Left cardiac atrium (tissue), 4 donors: ENCODE results near the gene GMPPA. TPM values are rescaled to one million over a fixed set of nuclear protein-coding genes. Genes with fewer than 3 reads are reported as not detected.

Experiments
- ATAC-seq, 2 donors: fragments of 200-7000 bp; cut with Tn5 transposase; one replicate each; pipeline ENCODE4 v1.9.1; 2020; ENCODE audit warnings: mild to moderate bottlenecking in 2 of 2, moderate library complexity in 2 of 2
- DNase-seq: peaks from one replicate; pipeline ENCODE4 v3.0.0-alpha.2; 2020
- intact Hi-C, 2 donors: fragments of 100-400 bp; cut with DNase I; formaldehyde crosslinking; loops; one replicate each; pipeline versions ENCODE4 v1.14.1 to v1.15.1; 2022 to 2023
- total RNA-seq, 2 donors: library from RNA; stranded (reverse); fragmentation: NEBNext Ultra II Directional; extraction: Animal tissue kit (Norgen Biotek cat#: 25700); gene quantifications; one replicate each; pipeline ENCODE4 v1.2.1, GENCODE V29; 2021
- donor health status: DM: no; HTN: yes; CAD: no.
- donor health status: DM: no; HTN: yes; CAD: no; lungs with severe emphysema.
- donor health status: DM: yes; HTN: yes; CAD: no.
- donor health status: Dilated cardiomyopathy.

The GMPPA gene
- total RNA-seq, 2 donors from 2014 or later = 29.0 to 30.0 TPM

GRCh38 chr2:219480004-219480403 is 18.7 kb upstream of the GMPPA start:
- ATAC-seq (no peak), DNase-seq (no peak)
- intact Hi-C loops = no loop called here

DNA sequence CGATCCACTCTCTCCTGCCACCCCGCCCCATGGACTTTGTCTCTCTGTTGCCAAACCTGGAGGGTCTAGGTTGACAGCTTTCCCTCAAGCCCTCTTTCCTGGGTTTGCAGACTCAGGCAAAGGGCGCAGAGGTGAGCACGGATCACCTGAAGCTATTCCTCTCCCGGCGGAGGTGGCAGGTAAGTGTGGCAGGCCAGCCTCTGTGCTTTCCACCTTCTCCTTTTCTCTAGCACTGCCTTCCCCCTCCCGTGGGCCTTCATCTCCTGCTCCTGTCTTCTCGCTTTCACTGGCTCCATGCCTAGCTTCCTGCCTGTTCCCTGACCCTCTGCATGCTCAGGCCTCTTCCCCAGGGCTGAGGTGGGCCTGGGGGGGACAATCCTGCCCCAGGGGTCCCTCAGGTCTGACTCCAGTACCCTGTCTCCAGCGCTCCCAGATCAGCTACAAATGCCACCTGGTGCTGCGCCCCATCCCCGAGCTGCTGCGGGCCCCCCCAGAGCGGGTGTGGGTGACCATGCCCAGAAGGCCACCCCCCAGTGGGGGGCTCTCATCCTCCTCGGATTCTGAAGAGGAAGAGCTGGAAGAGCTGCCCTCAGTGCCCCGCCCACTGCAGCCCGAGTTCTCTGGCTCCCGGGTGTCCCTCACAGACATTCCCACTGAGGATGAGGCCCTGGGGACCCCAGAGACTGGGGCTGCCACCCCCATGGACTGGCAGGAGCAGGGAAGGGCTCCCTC is 15.9 kb upstream of the GMPPA start:
- intact Hi-C loops = no loop called here
- DNase-seq = no peak
- ATAC-seq = no peak

- intact Hi-C loops = no loop called here
- no peak for DNase-seq
- peak; percentile 6 to 20 for ATAC-seq
Measured at GRCh38 chr2:219483451-219484342, 15.0 kb upstream of the GMPPA start.

GRCh38 chr2:219484343-219485200 is 14.1 kb upstream of the GMPPA start:
- no peak for DNase-seq
- intact Hi-C loops = no loop called here
- ATAC-seq = peak; percentile 4 to 66

DNA sequence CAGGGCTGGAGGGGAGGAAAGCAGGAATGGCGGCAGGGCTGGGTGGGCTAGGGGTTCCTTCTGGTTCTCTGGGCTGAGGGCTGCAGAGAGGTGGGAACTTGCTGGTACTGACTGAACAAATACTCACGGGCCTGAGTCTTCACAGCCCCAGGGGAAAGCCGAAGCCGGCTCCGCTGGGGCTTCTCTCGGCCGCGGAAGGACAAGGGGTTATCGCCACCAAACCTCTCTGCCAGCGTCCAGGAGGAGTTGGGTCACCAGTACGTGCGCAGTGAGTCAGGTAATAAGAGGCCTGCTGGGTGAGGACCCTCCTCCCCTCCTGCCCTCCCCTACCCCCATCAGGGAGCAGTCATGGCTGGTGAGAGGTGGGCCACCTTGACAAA is 13.5 kb upstream of the GMPPA start:
- ATAC-seq = no peak
- no peak for DNase-seq
- intact Hi-C loops = no loop called here

DNA sequence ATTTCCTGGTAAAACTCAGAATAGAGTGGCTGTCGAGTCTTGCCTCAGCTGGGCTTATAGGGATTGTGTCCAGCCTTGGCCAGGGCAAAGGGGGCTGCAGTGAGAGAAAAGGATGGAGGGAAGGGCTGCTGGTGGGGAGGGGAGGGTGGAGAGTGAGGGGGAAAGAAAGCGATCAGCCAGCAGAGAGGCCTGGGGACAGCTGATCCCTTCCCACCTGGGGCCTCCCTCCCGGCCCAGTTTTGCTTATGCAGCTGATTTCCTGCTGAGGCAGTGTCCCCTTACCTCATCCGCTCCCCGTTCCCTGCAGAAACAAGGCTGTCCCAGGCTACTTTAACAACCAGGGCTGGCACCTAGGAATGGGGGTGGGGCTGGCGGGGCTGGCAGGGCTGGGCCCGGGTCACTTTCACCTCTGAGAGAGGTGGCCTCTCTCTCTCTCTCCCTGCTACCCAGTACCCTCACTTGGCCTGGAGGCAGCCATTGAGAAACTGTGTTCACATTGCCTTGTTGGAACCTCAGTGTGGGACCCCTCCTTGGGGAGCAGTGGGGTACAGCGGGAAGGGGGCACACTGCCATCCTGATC is 12.2 kb upstream of the GMPPA start:
- intact Hi-C loops = no loop called here
- no peak for DNase-seq
- no peak for ATAC-seq

DNA sequence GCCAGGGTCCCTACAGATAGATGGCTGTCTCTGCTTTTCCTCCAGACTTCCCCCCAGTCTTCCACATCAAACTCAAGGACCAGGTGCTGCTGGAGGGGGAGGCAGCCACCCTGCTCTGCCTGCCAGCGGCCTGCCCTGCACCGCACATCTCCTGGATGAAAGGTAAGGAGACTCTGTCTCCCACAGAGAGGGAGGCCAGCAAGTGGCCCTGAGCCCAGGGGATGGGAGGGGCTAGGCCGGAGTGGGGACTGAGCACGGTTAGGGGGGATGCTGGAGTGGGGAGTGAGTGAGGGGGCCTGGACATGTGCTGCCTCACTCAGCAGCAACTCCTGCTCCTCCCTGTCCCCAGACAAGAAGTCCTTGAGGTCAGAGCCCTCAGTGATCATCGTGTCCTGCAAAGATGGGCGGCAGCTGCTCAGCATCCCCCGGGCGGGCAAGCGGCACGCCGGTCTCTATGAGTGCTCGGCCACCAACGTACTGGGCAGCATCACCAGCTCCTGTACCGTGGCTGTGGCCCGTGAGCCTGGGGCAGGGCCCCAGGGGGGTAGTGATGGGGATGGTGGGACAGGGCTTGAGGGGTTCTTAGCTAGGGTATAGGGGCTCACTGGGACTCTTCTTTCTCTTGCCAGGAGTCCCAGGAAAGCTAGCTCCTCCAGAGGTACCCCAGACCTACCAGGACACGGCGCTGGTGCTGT is 10.4 kb upstream of the GMPPA start:
- intact Hi-C loops = no loop called here
- DNase-seq = no peak
- no peak for ATAC-seq

- no peak for ATAC-seq
- no peak for DNase-seq
- intact Hi-C loops = no loop called here
Measured at GRCh38 chr2:219488844-219489194, 9.9 kb upstream of the GMPPA start.

DNA sequence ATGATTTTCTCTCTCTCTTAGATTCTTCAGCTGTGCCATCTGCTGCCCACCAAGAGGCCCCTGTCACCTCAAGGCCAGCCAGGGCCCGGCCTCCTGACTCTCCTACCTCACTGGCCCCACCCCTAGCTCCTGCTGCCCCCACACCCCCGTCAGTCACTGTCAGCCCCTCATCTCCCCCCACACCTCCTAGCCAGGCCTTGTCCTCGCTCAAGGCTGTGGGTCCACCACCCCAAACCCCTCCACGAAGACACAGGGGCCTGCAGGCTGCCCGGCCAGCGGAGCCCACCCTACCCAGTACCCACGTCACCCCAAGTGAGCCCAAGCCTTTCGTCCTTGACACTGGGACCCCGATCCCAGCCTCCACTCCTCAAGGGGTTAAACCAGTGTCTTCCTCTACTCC is 9.4 kb upstream of the GMPPA start:
- intact Hi-C loops = no loop called here

DNA sequence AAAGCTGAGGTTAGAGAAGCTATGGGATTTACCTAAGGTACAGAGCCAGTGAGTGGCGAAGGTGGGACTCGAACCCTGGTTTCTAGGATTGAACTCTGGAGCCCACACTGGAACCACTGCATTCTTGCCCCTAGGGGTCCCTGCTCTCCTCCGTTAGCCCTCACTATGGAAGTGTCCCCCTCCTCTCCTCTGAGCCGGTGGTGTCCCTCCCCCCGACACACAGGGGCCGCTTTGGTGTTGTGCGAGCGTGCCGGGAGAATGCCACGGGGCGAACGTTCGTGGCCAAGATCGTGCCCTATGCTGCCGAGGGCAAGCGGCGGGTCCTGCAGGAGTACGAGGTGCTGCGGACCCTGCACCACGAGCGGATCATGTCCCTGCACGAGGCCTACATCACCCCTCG is 8.5 kb upstream of the GMPPA start:
- ATAC-seq = no peak
- intact Hi-C loops = no loop called here

More for the DNA sequence above, 9.4 kb upstream of the GMPPA start:
- ATAC-seq (no peak), DNase-seq (no peak)

DNA sequence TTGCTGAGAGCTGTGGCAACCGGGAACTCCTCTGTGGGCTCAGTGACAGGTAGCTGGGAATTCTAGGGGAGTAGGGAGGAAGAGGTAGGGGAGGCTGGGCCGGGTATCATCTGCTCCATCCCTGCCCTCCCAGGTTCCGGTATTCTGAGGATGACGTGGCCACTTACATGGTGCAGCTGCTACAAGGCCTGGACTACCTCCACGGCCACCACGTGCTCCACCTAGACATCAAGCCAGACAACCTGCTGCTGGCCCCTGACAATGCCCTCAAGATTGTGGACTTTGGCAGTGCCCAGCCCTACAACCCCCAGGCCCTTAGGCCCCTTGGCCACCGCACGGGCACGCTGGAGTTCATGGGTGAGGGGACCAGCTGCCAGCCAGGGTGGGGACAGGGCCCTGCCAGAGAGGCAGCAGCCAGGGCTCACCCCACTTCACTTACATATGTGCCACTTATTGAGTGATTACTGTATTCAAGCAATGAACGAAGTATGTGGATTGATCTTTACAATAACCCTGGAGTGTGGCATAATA is 8.0 kb upstream of the GMPPA start:
- ATAC-seq (peak in 1 of 2 donors; percentile 2), DNase-seq (no peak)
- intact Hi-C loops = no loop called here

More for the DNA sequence above, 8.5 kb upstream of the GMPPA start:
- DNase-seq = no peak

DNA sequence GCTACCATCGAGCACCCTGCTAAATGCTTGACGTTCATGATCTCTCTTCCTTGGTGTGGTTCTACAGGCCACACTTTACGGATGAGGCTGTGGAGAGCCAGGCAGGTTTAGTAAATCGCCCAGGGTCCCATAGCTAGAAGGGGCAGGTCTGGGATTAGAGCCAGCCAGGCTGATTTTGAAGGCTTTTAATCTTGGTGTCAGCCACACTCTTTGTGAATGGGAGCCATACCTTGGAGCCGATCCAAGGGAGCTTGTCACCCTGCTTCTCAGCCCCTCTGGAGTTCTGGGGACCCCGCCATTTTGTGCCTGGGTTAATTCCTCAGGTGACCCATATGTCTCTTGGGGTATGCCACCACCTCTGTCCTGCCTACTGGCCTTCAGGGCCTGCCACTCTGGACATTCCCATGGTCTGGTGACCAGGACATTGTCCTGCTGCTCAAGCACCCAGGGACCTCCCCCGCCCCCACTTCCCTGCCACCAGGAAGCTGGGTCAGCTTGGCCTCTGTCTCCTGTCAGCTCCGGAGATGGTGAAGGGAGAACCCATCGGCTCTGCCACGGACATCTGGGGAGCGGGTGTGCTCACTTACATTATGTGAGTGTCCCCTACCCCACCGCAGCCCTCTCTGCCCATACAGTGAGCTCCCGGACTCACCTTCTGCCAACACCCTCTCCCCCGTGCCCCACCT is 7.3 kb upstream of the GMPPA start:
- DNase-seq (no peak), ATAC-seq (peak; percentile 6 to 31)
- intact Hi-C loops = no loop called here

DNA sequence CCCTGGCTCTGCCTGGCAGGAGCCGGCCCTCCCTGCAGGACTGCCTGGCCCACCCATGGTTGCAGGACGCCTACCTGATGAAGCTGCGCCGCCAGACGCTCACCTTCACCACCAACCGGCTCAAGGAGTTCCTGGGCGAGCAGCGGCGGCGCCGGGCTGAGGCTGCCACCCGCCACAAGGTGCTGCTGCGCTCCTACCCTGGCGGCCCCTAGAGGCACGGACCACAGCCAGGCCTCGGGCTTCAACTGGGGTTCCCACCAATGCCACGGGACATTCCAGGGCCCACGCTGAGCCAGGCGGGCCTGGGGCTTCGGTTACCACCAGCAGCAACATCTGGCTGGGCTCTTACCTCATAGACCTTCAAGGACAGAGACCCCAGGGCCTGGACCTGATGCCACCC is 6.1 kb upstream of the GMPPA start:
- DNase-seq (no peak), ATAC-seq (no peak)
- intact Hi-C loops = no loop called here

DNA sequence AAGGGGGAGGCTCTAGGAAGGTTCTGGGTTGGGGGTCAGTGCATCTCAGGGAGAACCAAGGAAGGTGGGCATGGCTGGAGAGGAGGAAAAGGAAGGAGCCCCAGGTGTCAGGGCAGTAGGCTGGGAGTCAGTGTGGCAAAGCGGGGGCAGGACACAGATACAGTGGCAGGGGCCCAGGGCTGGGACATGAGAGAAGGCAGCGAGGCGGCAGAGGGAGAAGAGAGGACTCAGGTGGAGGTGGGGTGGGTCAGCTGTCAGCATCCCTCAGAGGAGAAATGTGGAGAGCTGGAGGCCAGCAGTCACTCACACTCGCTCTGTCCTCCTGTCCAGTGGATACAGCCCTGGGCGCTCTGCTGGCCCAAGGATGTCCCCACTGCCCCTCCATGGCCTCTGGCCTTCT is 5.6 kb upstream of the GMPPA start:
- no peak for ATAC-seq
- intact Hi-C loops = no loop called here

DNA sequence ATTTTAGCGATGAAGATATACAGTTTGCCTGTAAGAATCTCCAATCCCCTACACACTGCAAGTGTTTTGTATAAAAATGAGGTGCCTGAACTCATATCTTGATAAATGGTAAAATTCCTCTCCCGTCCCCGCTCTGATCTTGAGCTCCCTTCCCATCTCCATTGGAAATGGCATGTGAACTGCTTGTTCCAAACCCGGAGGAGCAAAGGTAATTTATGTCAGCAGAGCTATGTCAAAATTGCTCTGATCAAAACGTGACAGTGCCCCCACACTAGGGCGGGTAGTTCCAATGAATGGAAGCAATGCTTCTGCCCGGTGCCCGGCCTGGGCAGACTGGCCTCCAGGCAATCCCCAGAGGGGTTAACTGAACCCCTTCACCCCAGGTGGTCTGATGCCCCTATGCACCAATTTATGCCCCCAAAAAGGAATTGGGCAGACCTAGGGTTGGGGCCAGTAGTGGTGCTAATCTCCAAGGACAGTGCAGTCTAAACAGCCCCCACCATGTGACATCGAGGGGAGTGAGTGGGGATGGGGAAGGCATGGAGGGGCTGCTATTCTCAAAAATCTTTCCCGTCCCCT is 3.6 kb upstream of the GMPPA start:
- ATAC-seq (no peak), DNase-seq (no peak)
- intact Hi-C loops = no loop called here

More for the DNA sequence above, 5.6 kb upstream of the GMPPA start:
- DNase-seq = no peak

- intact Hi-C loops = no loop called here
- DNase-seq = peak; percentile 67
- ATAC-seq = peak in 1 of 2 donors; percentile 14
Measured at GRCh38 chr2:219495531-219496122, 3.1 kb upstream of the GMPPA start.

DNA sequence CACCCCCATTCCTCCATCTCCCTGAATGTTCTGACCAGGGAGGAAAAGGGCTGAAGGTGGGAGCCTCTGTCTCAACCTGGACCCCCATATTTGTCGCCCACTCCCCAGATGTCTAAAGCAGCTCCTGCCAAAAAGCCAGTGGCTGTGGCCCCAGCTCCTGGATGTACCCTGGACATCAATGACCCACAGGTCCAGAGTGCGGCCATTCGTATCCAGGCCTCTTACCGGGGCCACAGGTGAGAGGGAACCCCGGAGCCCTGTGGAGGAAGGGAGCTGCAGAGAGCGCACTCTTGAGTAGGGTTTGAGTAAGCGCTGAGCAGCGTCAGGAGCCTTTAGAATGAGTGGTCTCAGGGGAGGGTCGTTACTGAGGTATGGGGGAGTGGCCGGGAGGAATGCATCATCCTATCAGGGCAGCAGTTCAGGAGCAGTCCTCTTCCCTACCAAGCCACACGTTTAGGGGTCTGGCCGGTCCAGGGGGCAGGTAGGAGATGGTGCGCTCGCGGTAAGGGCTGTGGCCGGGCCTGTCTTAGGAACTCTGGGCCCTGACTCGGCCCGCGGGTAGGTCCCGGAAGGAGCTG is 2.4 kb upstream of the GMPPA start:
- intact Hi-C loops = no loop called here
- DNase-seq (no peak), ATAC-seq (no peak)
